ENCODE results near the gene PPARD.

- no peak for TF ChIP-seq EZH2 (IDR thresholded peaks at IDR 0.05)
- no peak for TF ChIP-seq POLR2AphosphoS5 (IDR thresholded peaks at IDR 0.05; ENCODE audit: borderline replicate concordance, low read depth, low read length)
- no peak for TF ChIP-seq FOXP2 (optimal IDR thresholded peaks at IDR 0.05; ENCODE audit: control extremely low read depth, extremely low read length, insufficient read depth)
Observed at GRCh38 chr6:35427851-35428321, 85.5 kb downstream of the PPARD start.
